Stimulated activated naive CD8-positive, alpha-beta T cell treated with anti-CD3 and anti-CD28 coated beads, Interleukin-15, amount 100 ng/mL, for 72 hours (primary cell): Measurements from ENCODE around the gene ALS2CL.

ENCODE experiments used
- ATAC-seq: fragments of 150-1000 bp; cut with Tn5 transposase; 2 replicates; pipeline ENCODE4 v1.10.0; 2021; ENCODE audit warnings: mild to moderate bottlenecking, moderate library complexity
- DNase-seq, 2 donors: peaks; one replicate each; pipeline ENCODE4 v3.0.0; 2021 to 2022
- H3K27ac Mint-ChIP-seq, 2 donors: one replicate each; pipeline ENCODE4 v1.8.0; 2022; ENCODE audit warnings: mild to moderate bottlenecking in 2 of 2, mixed read lengths in 2 of 2, moderate library complexity in 2 of 2
- H3K27me3 Mint-ChIP-seq: one replicate; pipeline ENCODE4 v1.8.0; 2022; ENCODE audit warnings: mixed read lengths
- H3K4me1 Mint-ChIP-seq: one replicate; pipeline ENCODE4 v1.8.0; 2022; ENCODE audit warnings: mild to moderate bottlenecking, mixed read lengths
- H3K4me3 Mint-ChIP-seq, 2 donors: one replicate each; pipeline ENCODE4 v1.8.0; 2022; ENCODE audit warnings: mild to moderate bottlenecking in 2 of 2, mixed read lengths in 2 of 2, moderate library complexity in 1 of 2
- H3K9me3 Mint-ChIP-seq, 2 donors: one replicate each; pipeline ENCODE4 v1.8.0; 2022; ENCODE audit warnings: mixed read lengths in 2 of 2

ALS2CL gene

DNA sequence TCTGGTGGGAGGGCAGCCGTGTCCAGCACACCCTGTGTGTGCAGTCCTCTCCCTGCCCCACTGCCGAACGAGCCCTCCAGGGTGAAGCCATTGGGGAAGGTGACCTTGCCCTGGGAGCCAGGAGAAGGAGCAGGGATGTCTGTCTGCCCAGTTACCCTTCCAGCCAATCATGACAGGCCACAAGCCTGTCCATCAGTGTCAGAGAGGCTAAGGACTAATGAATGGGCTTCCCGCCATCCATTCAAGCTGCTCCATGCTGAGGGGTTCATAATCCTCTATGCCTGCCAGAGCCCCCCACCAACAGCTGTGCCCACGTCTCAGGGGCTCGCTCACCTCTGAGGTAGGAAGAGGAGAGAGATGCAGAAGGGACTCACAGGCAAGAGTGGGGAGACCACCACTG lies 15.2 kb downstream of the ALS2CL start:
- no peaks in the 10 kb centered on the region for H3K4me1 Mint-ChIP-seq
- ATAC-seq (no peak), DNase-seq (no peak)
- H3K27ac Mint-ChIP-seq = no peak overlapping the region
- H3K9me3 Mint-ChIP-seq = no peaks in the 10 kb centered on the region
- H3K27me3 Mint-ChIP-seq = no peaks in the 10 kb centered on the region
- no peak overlapping the region for H3K4me3 Mint-ChIP-seq

- H3K27me3 Mint-ChIP-seq = no peaks in the 10 kb centered on the region
- no peaks in the 10 kb centered on the region for H3K9me3 Mint-ChIP-seq
- no peak for ATAC-seq
- no peaks in the 10 kb centered on the region for H3K4me1 Mint-ChIP-seq
- no peak overlapping the region for H3K27ac Mint-ChIP-seq
- no peak overlapping the region for H3K4me3 Mint-ChIP-seq
- DNase-seq = no peak
Observed at GRCh38 chr3:46677411-46677726, 16.1 kb downstream of the ALS2CL start.

DNA sequence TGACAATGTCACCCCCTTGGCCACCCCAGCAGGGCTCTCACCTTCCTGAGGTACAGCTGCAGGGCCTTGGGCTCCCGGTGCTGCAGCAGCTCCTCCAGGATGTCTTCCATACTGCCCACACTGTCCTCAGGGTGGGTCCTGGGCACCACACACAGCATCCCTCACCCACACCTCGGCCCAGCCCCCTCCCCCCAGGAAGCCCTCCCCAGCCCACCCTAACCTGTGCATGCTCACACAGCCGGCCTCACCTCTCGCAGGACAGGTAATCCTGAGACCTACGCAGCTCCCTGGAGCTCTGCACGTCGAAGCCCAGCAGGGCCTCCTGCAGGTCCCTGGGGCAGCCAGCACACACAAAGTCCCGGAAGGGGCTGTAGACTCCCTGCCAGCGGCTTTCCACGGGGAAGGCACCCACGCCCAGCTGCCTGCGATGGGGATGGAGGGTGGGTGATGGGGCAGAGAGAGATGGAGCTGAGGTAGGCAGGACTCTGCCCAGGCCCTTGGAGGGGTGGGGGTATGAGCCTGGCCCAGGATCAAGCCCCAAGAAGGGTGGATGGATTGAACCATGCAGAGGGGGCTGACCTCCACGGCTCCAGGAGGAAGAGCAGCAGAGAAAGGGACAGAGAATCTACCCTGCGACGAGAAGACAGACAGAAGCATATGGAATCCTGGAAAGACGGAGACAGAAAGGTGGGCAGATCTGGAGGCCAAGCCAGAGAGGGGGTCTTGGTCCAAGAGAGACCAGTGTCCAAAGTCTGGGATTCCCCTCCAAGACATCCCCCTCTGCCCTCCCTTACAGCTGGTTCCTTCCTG lies 16.7 kb downstream of the ALS2CL start:
- Mint-ChIP-seq H3K4me3 (no peak overlapping the region), H3K9me3 (no peaks in the 10 kb centered on the region), H3K27me3 (no peaks in the 10 kb centered on the region), H3K27ac (no peak overlapping the region), H3K4me1 (no peaks in the 10 kb centered on the region)
- ATAC-seq (no peak), DNase-seq (no peak)

GRCh38 chr3:46675843-46676567 lies 17.5 kb downstream of the ALS2CL start:
- H3K9me3 Mint-ChIP-seq = no peaks in the 10 kb centered on the region
- DNase-seq (no peak), ATAC-seq (no peak)
- H3K4me3 Mint-ChIP-seq = no peak overlapping the region
- H3K27ac Mint-ChIP-seq = no peak overlapping the region
- H3K27me3 Mint-ChIP-seq = no peaks in the 10 kb centered on the region
- no peaks in the 10 kb centered on the region for H3K4me1 Mint-ChIP-seq

DNA sequence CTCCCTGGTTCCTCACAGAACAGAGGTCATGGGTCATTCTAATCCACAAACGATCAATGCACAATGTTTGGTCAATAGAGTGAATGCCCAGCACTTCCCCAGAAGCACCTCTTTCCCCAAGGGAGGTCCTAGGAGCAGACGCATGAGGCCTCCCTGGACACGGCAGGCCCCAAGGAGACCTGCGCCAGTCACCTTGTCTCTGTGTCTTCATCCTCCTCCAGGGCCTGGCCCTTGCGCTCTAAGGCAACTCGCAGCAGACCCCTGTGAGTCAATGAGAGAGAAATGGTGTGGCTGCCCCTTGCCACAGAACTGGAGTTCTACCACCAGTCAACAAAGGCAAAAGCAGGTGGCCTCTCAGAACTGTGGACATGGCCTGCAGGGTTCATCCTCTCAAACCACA lies 18.1 kb downstream of the ALS2CL start:
- Mint-ChIP-seq H3K27me3 (no peaks in the 10 kb centered on the region), H3K4me1 (no peaks in the 10 kb centered on the region), H3K9me3 (no peaks in the 10 kb centered on the region), H3K4me3 (no peak overlapping the region), H3K27ac (no peak overlapping the region)
- ATAC-seq (no peak), DNase-seq (no peak)

- no peak for DNase-seq
- Mint-ChIP-seq H3K4me3 (no peak overlapping the region), H3K9me3 (no peaks in the 10 kb centered on the region), H3K27ac (no peak overlapping the region), H3K27me3 (no peaks in the 10 kb centered on the region), H3K4me1 (no peaks in the 10 kb centered on the region)
- no peak for ATAC-seq
Observed at GRCh38 chr3:46674031-46674845, 19.2 kb downstream of the ALS2CL start.

GRCh38 chr3:46673151-46674030 lies 20.1 kb downstream of the ALS2CL start:
- Mint-ChIP-seq H3K4me3 (no peak overlapping the region), H3K9me3 (no peaks in the 10 kb centered on the region), H3K4me1 (no peaks in the 10 kb centered on the region), H3K27ac (peak overlapping the region in 1 of 2 donors; percentile 69), H3K27me3 (no peaks in the 10 kb centered on the region)
- ATAC-seq = no peak
- no peak for DNase-seq

DNA sequence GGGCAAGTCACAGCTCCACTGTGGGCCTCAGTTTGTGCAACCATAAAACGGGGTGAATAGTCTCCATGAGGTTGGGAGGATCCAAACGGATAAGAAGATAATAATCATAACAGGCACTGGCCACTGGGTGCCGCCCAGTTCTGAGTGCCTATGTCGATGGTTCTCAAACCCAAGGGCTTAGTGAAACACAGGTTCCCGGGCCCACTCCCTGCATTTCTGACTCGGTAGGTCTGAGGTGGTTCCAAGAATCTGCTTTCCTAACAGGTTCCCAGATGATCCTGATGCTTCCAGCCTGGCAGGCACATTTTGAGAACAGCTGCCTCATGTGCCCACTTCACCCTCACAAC lies 21.2 kb downstream of the ALS2CL start:
- Mint-ChIP-seq H3K9me3 (no peaks in the 10 kb centered on the region), H3K27ac (no peak overlapping the region), H3K4me3 (no peak overlapping the region), H3K27me3 (no peaks in the 10 kb centered on the region), H3K4me1 (no peaks in the 10 kb centered on the region)
- DNase-seq (no peak), ATAC-seq (no peak)

DNA sequence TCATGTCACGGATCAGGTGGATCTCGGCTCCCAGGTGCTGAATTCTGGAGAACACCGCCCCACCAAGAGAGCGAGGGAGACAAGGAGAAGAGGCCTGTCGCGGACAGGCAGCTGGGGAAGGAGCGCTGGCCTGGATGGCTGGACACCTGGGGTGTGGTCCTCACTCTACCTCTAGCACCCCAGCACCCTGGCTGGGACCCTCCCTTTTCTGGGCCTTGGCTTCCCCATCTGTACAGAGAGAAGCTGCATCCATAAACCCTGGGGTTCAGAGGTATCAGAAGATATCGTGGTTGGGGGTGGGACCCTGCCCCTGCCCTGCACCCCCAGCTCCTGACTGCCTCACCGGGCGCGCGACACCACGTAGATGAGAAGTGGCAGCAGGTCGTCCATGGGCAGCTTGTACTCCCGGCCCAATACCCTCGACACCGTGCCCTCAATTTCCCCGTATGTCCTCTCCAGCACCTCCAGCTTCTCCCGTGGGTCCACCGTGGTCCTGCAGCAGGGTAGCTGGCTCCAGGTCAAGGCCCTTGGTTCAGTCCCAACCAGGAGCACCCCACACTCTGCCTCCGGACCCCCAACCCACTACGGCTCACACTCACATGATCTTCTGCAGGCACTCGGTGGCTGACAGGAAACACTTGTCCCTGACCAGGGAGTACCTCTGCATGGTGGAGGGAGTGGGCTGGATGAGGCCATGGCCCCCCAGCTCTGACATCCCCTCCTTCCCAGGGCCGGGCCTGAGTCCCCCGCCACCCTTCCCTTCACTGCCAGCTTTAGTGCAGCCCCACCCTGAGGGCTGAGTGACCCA lies 21.7 kb downstream of the ALS2CL start:
- H3K4me3 Mint-ChIP-seq = no peak overlapping the region
- ATAC-seq (no peak), DNase-seq (no peak)
- no peaks in the 10 kb centered on the region for H3K9me3 Mint-ChIP-seq
- H3K27ac Mint-ChIP-seq = no peak overlapping the region
- no peaks in the 10 kb centered on the region for H3K27me3 Mint-ChIP-seq
- H3K4me1 Mint-ChIP-seq = no peaks in the 10 kb centered on the region

GRCh38 chr3:46670891-46671427 lies 22.5 kb downstream of the ALS2CL start:
- DNase-seq = no peak
- Mint-ChIP-seq H3K27ac (no peak overlapping the region), H3K9me3 (no peaks in the 10 kb centered on the region), H3K4me3 (no peak overlapping the region), H3K27me3 (no peaks in the 10 kb centered on the region), H3K4me1 (no peaks in the 10 kb centered on the region)
- no peak for ATAC-seq

DNA sequence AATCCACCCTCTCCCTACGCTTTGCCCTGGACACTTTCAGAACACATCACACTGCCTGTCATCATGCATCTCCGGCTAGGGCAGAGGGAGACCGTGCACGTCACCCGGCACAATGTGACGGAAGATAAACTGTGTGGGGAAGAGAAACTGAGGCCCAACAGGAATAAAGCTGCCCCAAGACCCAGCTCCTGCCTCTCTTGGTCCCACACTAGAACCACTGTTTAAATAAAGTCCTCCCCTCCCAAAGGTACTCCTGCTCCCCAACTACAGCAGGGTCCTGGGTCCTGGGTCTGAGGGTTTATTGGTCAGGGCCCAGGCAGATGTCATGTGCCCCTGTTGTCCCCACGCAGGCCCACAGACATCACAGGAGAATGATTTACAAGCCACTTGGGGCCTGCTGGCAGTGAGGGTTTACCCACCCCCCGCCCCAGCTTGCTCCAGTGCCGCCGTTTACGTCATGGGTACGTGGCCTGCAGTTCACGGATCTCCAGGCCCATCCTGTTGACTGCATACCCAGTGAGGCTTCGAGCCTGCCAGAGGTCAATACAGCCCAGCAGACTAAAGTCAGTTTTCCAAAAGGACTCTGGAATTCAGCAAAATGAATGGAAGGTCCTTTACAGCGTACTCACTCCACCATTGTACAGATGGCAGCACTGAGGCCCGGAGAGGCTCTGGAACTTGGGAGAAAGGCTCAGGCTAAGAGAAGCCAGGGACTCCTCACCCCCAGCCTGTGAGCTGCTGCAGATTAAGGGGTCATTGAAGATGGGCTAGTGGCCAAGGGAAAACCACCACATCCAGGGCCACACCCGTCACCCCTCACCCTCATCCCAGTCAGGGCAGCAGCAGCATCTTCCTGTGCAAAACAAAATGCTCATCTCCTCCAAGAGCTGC lies 23.2 kb downstream of the ALS2CL start:
- no peak overlapping the region for H3K4me3 Mint-ChIP-seq
- peak overlapping the region in 1 of 2 donors; percentile 42 for H3K27ac Mint-ChIP-seq
- no peak for ATAC-seq
- no peak for DNase-seq
- H3K9me3 Mint-ChIP-seq = no peaks in the 10 kb centered on the region
- no peaks in the 10 kb centered on the region for H3K4me1 Mint-ChIP-seq
- H3K27me3 Mint-ChIP-seq = no peaks in the 10 kb centered on the region

DNA sequence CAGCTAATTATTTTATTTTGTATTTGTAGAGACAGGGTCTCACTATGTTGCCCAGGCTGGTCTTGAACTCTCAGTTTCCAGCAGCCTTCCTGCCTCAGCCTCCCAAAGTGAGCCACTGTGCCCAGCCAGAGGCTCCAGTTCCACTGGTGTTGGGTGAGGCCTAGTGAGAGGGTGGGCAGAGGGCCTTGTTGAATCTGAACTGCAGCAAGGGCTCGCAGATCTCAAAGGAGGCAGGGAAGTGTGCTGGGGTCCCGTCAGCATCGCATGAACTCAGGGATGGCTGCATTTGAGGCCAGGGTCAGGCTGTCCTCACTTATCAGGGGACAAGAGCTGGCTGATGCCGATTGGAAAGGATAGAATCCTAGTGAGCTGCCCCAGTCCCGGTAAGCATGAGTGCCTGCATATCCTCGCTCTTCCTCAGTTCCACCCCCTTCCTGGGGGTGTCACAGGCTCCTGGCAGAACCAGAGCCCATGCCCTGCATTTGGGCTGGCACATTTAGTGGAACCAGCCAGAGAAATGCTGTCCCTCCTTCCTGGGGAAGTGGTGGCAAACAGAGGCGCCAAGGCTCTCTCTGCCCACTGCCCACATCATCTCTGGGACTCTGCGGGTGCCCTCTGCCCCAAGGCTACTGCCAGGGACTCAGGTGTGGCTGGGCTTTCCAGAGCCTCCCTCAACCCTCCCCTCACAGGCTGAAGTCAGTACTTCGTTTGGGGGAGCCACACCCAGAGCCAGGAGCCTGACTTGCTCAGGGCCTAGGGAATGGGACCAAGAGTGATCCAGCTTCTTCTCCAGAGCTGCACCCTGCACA lies 24.1 kb downstream of the ALS2CL start:
- Mint-ChIP-seq H3K4me3 (no peak overlapping the region), H3K27ac (peak overlapping the region in 1 of 2 donors; percentile 42), H3K4me1 (no peaks in the 10 kb centered on the region), H3K27me3 (no peaks in the 10 kb centered on the region), H3K9me3 (no peaks in the 10 kb centered on the region)
- ATAC-seq (no peak), DNase-seq (peak in 1 of 2 donors; percentile 5)

DNA sequence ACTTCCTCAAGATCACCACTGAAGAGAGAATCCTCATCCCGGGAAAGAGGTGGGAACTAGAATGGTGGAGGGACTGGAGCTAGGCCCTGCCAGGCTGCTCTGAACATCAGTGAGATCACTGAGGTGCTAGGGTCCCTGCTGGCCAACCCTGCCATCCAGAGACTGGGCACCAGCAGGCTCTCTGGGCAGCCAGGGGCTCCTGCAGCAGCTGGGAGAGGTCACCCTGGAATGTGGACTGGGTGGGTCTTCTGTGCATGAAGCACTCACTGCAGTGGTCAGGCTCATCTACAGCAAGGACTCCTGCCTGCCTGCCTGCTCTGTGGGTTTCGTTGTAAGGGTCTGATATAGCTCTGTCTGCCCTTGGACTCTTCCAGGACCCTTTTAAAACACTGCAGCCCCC lies 24.9 kb downstream of the ALS2CL start:
- DNase-seq (no peak), ATAC-seq (no peak)
- Mint-ChIP-seq H3K4me1 (no peaks in the 10 kb centered on the region), H3K4me3 (no peak overlapping the region), H3K27me3 (no peaks in the 10 kb centered on the region), H3K9me3 (no peaks in the 10 kb centered on the region), H3K27ac (no peak overlapping the region)
